ENCODE data around the gene TMEM134.

DNA sequence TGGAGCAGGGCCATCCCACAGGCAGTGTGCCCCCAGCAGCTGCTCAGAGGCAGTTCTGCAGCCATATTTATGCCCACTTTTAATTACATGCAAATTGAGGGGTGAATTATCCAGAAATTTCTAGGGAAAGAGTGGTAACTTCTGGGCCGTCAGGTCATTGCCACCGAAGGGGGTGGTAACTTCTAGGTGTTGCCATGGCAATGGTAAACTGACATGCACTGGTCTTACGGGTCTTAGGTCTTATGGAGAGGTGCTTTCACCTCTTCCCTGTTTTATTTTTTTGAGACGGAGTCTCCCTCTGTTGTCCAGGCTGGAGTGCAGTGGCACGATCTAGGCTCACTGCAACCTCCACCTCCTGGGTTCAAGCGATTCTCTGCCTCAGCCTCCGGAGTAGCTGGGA, 3.8 kb upstream of the TMEM134 start:
- TF ChIP-seq, protein P1, sequence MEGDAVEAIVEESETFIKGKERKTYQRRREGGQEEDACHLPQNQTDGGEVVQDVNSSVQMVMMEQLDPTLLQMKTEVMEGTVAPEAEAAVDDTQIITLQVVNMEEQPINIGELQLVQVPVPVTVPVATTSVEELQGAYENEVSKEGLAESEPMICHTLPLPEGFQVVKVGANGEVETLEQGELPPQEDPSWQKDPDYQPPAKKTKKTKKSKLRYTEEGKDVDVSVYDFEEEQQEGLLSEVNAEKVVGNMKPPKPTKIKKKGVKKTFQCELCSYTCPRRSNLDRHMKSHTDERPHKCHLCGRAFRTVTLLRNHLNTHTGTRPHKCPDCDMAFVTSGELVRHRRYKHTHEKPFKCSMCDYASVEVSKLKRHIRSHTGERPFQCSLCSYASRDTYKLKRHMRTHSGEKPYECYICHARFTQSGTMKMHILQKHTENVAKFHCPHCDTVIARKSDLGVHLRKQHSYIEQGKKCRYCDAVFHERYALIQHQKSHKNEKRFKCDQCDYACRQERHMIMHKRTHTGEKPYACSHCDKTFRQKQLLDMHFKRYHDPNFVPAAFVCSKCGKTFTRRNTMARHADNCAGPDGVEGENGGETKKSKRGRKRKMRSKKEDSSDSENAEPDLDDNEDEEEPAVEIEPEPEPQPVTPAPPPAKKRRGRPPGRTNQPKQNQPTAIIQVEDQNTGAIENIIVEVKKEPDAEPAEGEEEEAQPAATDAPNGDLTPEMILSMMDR (IDR thresholded peaks at IDR 0.05; ENCODE audit: low read depth, low read length): no peak
- no peak for TF ChIP-seq POLR2A (IDR thresholded peaks at IDR 0.05; ENCODE audit: extremely low read depth, insufficient read length)

Measured in NB4 (cell line).